ENCODE measurements around the gene EIF3K.

Gene EIF3K

GRCh38 chr19:38670921-38671398 lies 52.0 kb downstream of the EIF3K start:
- Histone ChIP-seq H3K4me1 (ENCODE audit: control insufficient read depth, insufficient read depth, low read length) (peaks cover 77% of the 10 kb centered on the region), H3K9ac (ENCODE audit: low read length) (no peak overlapping the region)

GRCh38 chr19:38671654-38672053 lies 52.7 kb downstream of the EIF3K start:
- H3K4me3 ChIP-seq (ENCODE audit: low read depth, low read length): no peak overlapping the region
- peak overlapping the region; percentile 8 for H3K9ac ChIP-seq (ENCODE audit: low read length)
- H3K9me3 ChIP-seq (ENCODE audit: control insufficient read depth, insufficient read depth, low read depth, low read length): no peaks in the 10 kb centered on the region
- peaks cover 77% of the 10 kb centered on the region for H3K4me1 ChIP-seq (ENCODE audit: control insufficient read depth, insufficient read depth, low read length)
- peaks cover 18% of the 10 kb centered on the region for H3K36me3 ChIP-seq (ENCODE audit: control insufficient read depth, insufficient read depth, low read length)
- H3K27ac ChIP-seq (ENCODE audit: low read depth, low read length): peak overlapping the region; percentile 18; the same call in 1 of the 2 replicates
- no peaks in the 10 kb centered on the region for H3K27me3 ChIP-seq (ENCODE audit: control insufficient read depth, insufficient read depth, low read length)

More at GRCh38 chr19:38670921-38671398, 52.0 kb downstream of the EIF3K start:
- Histone ChIP-seq H3K9me3 (ENCODE audit: control insufficient read depth, insufficient read depth, low read depth, low read length) (no peaks in the 10 kb centered on the region), H3K27ac (ENCODE audit: low read depth, low read length) (no peak overlapping the region; the same call in 1 of the 2 replicates), H3K36me3 (ENCODE audit: control insufficient read depth, insufficient read depth, low read length) (peaks cover 12% of the 10 kb centered on the region), H3K4me3 (ENCODE audit: low read depth, low read length) (no peak overlapping the region), H3K27me3 (ENCODE audit: control insufficient read depth, insufficient read depth, low read length) (no peaks in the 10 kb centered on the region)

GRCh38 chr19:38673030-38673429 lies 54.0 kb downstream of the EIF3K start:
- no peak overlapping the region for H3K27ac ChIP-seq (ENCODE audit: low read depth, low read length)

DNA sequence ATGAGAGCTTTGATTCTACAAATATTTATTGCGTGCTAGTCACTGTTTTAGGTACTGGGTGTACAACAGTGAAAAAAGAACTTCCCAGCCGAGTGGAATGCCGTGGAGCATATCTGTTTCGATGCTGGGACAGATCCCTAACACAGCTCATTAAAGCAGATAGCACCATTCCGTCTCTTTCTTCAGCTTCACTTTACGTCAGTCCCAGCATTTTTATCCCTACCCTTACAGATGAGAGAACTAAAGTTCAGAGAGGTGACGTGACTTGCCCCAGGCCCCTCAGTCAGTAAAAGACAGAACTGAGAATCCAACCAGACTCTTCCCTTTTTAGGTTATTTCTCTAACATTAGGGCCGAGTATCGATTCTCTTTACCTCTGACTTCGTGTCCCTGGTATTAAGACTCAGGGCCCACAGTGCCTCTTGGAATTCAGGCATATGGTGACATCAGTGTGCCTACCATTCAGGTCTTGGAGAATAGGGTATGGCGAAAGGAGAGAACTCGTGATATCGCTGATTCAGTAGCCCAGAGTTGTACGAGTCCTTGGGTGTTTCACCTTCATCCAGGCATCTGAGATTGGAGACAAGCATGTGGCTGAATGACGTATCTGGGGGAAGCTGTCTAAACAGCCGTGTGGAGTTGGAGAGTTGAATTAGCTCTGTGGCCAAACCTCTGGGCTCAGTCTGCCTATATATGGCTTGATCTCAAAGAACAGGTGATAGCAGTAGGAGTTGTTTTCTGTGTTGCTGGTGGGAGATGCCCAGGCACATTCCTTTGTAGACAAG lies 55.6 kb downstream of the EIF3K start:
- H3K27ac ChIP-seq (ENCODE audit: low read depth, low read length): peak overlapping the region; percentile 45; the same call in 1 of the 2 replicates
- H3K4me1 ChIP-seq (ENCODE audit: control insufficient read depth, insufficient read depth, low read length): peaks cover 61% of the 10 kb centered on the region
- H3K36me3 ChIP-seq (ENCODE audit: control insufficient read depth, insufficient read depth, low read length): peaks cover 30% of the 10 kb centered on the region
- H3K9ac ChIP-seq (ENCODE audit: low read length): peak overlapping the region; percentile 18
- H3K27me3 ChIP-seq (ENCODE audit: control insufficient read depth, insufficient read depth, low read length): no peaks in the 10 kb centered on the region
- H3K9me3 ChIP-seq (ENCODE audit: control insufficient read depth, insufficient read depth, low read depth, low read length): no peaks in the 10 kb centered on the region
- H3K4me3 ChIP-seq (ENCODE audit: low read depth, low read length): no peak overlapping the region

More at GRCh38 chr19:38673030-38673429, 54.0 kb downstream of the EIF3K start:
- Histone ChIP-seq H3K4me1 (ENCODE audit: control insufficient read depth, insufficient read depth, low read length) (peaks cover 68% of the 10 kb centered on the region), H3K9me3 (ENCODE audit: control insufficient read depth, insufficient read depth, low read depth, low read length) (no peaks in the 10 kb centered on the region), H3K9ac (ENCODE audit: low read length) (no peak overlapping the region), H3K27me3 (ENCODE audit: control insufficient read depth, insufficient read depth, low read length) (no peaks in the 10 kb centered on the region), H3K36me3 (ENCODE audit: control insufficient read depth, insufficient read depth, low read length) (peaks cover 26% of the 10 kb centered on the region), H3K4me3 (ENCODE audit: low read depth, low read length) (no peak overlapping the region)

- no peak overlapping the region for H3K4me3 ChIP-seq (ENCODE audit: low read depth, low read length)
- peaks cover 53% of the 10 kb centered on the region for H3K4me1 ChIP-seq (ENCODE audit: control insufficient read depth, insufficient read depth, low read length)
- H3K9me3 ChIP-seq (ENCODE audit: control insufficient read depth, insufficient read depth, low read depth, low read length): no peaks in the 10 kb centered on the region
- no peaks in the 10 kb centered on the region for H3K27me3 ChIP-seq (ENCODE audit: control insufficient read depth, insufficient read depth, low read length)
- H3K9ac ChIP-seq (ENCODE audit: low read length): no peak overlapping the region
- H3K27ac ChIP-seq (ENCODE audit: low read depth, low read length): peak overlapping the region; percentile 45; the same call in 1 of the 2 replicates
- H3K36me3 ChIP-seq (ENCODE audit: control insufficient read depth, insufficient read depth, low read length): peaks cover 37% of the 10 kb centered on the region
These were observed 56.6 kb downstream of the EIF3K start for GRCh38 chr19:38675611-38676010.

DNA sequence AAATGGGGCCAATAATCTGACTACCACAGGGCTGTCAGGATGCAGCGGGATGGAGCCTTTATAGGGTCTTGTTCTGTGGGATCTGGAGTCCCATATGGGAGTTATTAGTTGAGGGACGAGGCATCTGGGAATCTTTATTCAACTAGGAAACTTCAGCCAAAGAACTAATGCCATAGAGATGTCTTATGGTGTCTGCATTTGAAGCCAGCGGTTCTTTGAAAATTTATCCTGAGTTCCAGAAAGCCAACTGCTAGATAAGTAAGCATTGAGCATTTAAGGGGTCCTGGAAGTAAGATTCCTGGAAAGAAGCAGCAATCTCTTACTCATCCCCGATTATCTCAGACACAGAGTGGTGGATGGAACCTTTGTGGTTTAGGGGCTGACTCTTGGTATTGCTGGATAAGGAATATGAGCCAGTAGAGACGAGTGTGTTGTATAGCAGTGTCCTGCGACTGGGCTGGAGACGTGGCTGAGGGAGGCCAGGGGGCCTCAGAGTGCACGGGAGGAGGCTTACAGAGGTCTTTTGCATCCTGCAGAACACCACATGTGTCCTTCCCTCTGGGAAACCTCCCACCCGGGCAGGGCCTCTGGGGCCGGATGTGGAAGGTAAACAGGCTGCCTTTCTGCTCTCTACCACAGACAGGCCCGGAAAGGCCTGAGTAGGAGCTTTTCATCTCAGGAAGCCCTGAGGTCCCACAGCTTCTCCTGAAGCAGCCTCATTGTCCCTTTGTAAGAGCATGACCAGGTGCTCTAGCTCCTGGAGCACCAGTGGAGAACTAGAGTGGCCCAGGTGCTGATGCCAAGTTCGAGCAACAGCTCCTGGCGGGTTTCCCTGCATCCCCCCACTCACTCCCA lies 57.3 kb downstream of the EIF3K start:
- Histone ChIP-seq H3K4me1 (ENCODE audit: control insufficient read depth, insufficient read depth, low read length) (peaks cover 47% of the 10 kb centered on the region), H3K9me3 (ENCODE audit: control insufficient read depth, insufficient read depth, low read depth, low read length) (no peaks in the 10 kb centered on the region), H3K27ac (ENCODE audit: low read depth, low read length) (peak overlapping the region; percentile 45; the same call in 1 of the 2 replicates), H3K36me3 (ENCODE audit: control insufficient read depth, insufficient read depth, low read length) (peaks cover 39% of the 10 kb centered on the region), H3K27me3 (ENCODE audit: control insufficient read depth, insufficient read depth, low read length) (no peaks in the 10 kb centered on the region), H3K9ac (ENCODE audit: low read length) (no peak overlapping the region), H3K4me3 (ENCODE audit: low read depth, low read length) (no peak overlapping the region)

GRCh38 chr19:38676878-38677646 lies 58.1 kb downstream of the EIF3K start:
- no peak overlapping the region for H3K4me3 ChIP-seq (ENCODE audit: low read depth, low read length)
- no peak overlapping the region for H3K9ac ChIP-seq (ENCODE audit: low read length)
- peaks cover 40% of the 10 kb centered on the region; the same call in 1 of the 2 replicates for H3K4me1 ChIP-seq (ENCODE audit: control insufficient read depth, insufficient read depth, low read length)
- H3K9me3 ChIP-seq (ENCODE audit: control insufficient read depth, insufficient read depth, low read depth, low read length): no peaks in the 10 kb centered on the region
- H3K36me3 ChIP-seq (ENCODE audit: control insufficient read depth, insufficient read depth, low read length): peaks cover 44% of the 10 kb centered on the region
- no peaks in the 10 kb centered on the region for H3K27me3 ChIP-seq (ENCODE audit: control insufficient read depth, insufficient read depth, low read length)
- H3K27ac ChIP-seq (ENCODE audit: low read depth, low read length): no peak overlapping the region

- Histone ChIP-seq H3K9ac (ENCODE audit: low read length) (peak overlapping the region; percentile 30), H3K4me3 (ENCODE audit: low read depth, low read length) (no peak overlapping the region), H3K27me3 (ENCODE audit: control insufficient read depth, insufficient read depth, low read length) (no peaks in the 10 kb centered on the region), H3K9me3 (ENCODE audit: control insufficient read depth, insufficient read depth, low read depth, low read length) (no peaks in the 10 kb centered on the region), H3K27ac (ENCODE audit: low read depth, low read length) (no peak overlapping the region), H3K4me1 (ENCODE audit: control insufficient read depth, insufficient read depth, low read length) (peaks cover 51% of the 10 kb centered on the region), H3K36me3 (ENCODE audit: control insufficient read depth, insufficient read depth, low read length) (peaks cover 44% of the 10 kb centered on the region)
These were observed 59.4 kb downstream of the EIF3K start for GRCh38 chr19:38678217-38678890.

GRCh38 chr19:38678891-38679494 lies 60.0 kb downstream of the EIF3K start:
- H3K36me3 ChIP-seq (ENCODE audit: control insufficient read depth, insufficient read depth, low read length): peaks cover 44% of the 10 kb centered on the region
- H3K9ac ChIP-seq (ENCODE audit: low read length): peak overlapping the region; percentile 30
- H3K9me3 ChIP-seq (ENCODE audit: control insufficient read depth, insufficient read depth, low read depth, low read length): no peaks in the 10 kb centered on the region
- no peak overlapping the region for H3K4me3 ChIP-seq (ENCODE audit: low read depth, low read length)
- H3K27ac ChIP-seq (ENCODE audit: low read depth, low read length): no peak overlapping the region
- H3K27me3 ChIP-seq (ENCODE audit: control insufficient read depth, insufficient read depth, low read length): no peaks in the 10 kb centered on the region
- H3K4me1 ChIP-seq (ENCODE audit: control insufficient read depth, insufficient read depth, low read length): peaks cover 57% of the 10 kb centered on the region

GRCh38 chr19:38679839-38680238 lies 60.9 kb downstream of the EIF3K start:
- Histone ChIP-seq H3K36me3 (ENCODE audit: control insufficient read depth, insufficient read depth, low read length) (peaks cover 44% of the 10 kb centered on the region), H3K4me1 (ENCODE audit: control insufficient read depth, insufficient read depth, low read length) (peaks cover 57% of the 10 kb centered on the region), H3K27ac (ENCODE audit: low read depth, low read length) (no peak overlapping the region), H3K9ac (ENCODE audit: low read length) (no peak overlapping the region), H3K4me3 (ENCODE audit: low read depth, low read length) (no peak overlapping the region), H3K27me3 (ENCODE audit: control insufficient read depth, insufficient read depth, low read length) (no peaks in the 10 kb centered on the region), H3K9me3 (ENCODE audit: control insufficient read depth, insufficient read depth, low read depth, low read length) (no peaks in the 10 kb centered on the region)

Measured in HUES6 (cell line).